Neural progenitor cell (in vitro differentiated cells): ENCODE data around the gene RPL5. TPM values are rescaled to one million over a fixed set of nuclear protein-coding genes. Genes with fewer than 3 reads are reported as not detected.

Experiments used
- DNase-seq: peaks from one replicate; pipeline ENCODE4 v3.0.0-alpha.2; 2016; ENCODE audit warnings: low spot score
- H2AFZ ChIP-seq: fragments of 200-600 bp; sonication (generic); replicated peaks from 2 replicates; pipeline ENCODE4 v1.6.1; 2016; ENCODE audit warnings: antibody characterized with exemption
- H3F3A ChIP-seq: fragments of 200-600 bp; sonication (generic); 2 replicates; pipeline ENCODE4 v1.6.1; 2016; ENCODE audit warnings: antibody characterized with exemption, low read depth
- H3K27ac ChIP-seq: fragments of 200-600 bp; sonication (generic); 2 replicates; pipeline ENCODE4 v1.5.1; 2016; ENCODE audit warnings: mild to moderate bottlenecking
- H3K27me3 ChIP-seq: fragments of 200-600 bp; sonication (generic); 2 replicates; pipeline ENCODE4 v1.6.1; 2016; ENCODE audit warnings: mild to moderate bottlenecking, moderate library complexity
- H3K36me3 ChIP-seq: fragments of 200-600 bp; sonication (generic); 2 replicates; pipeline ENCODE4 v1.5.1; 2016
- H3K4me1 ChIP-seq: fragments of 200-600 bp; sonication (generic); 2 replicates; pipeline ENCODE4 v1.6.1; 2016; ENCODE audit warnings: mixed run types
- H3K4me2 ChIP-seq: fragments of 200-600 bp; sonication (generic); 2 replicates; pipeline ENCODE4 v1.6.1; 2016
- H3K4me3 ChIP-seq: fragments of 200-600 bp; sonication (generic); 2 replicates; pipeline ENCODE4 v1.5.1; 2016
- H3K79me2 ChIP-seq: fragments of 200-600 bp; sonication (generic); 2 replicates; pipeline ENCODE4 v1.6.1; 2016; ENCODE audit warnings: low read depth
- H3K9ac ChIP-seq: fragments of 200-600 bp; sonication (generic); 2 replicates; pipeline ENCODE4 v1.6.1; 2016
- H3K9me3 ChIP-seq: fragments of 200-600 bp; sonication (generic); 2 replicates; pipeline ENCODE4 v1.5.1; 2016; ENCODE audit warnings: low read depth
- H4K20me1 ChIP-seq: fragments of 200-600 bp; sonication (generic); 2 replicates; pipeline ENCODE4 v1.6.1; 2016; ENCODE audit warnings: low read depth
- H3K27ac Mint-ChIP-seq: 3 replicates; pipeline ENCODE4 v1.8.0; 2021; ENCODE audit warnings: mixed read lengths
- H3K27me3 Mint-ChIP-seq: 2 replicates; pipeline ENCODE4 v1.8.0; 2022; ENCODE audit warnings: low read depth, mild to moderate bottlenecking, inconsistent platforms, moderate library complexity, mixed read lengths; ENCODE audit not compliant: insufficient read depth
- H3K36me3 Mint-ChIP-seq: 3 replicates; pipeline ENCODE4 v1.8.0; 2021; ENCODE audit warnings: mixed read lengths
- H3K4me1 Mint-ChIP-seq: 3 replicates; pipeline ENCODE4 v1.8.0; 2021; ENCODE audit warnings: mixed read lengths
- H3K4me3 Mint-ChIP-seq: 3 replicates; pipeline ENCODE4 v1.8.0; 2021; ENCODE audit warnings: mild to moderate bottlenecking, moderate library complexity, mixed read lengths
- H3K9me3 Mint-ChIP-seq: 3 replicates; pipeline ENCODE4 v1.8.0; 2020; ENCODE audit warnings: mixed read lengths
- EZH2 ChIP-seq: fragments of 200-600 bp; sonication (generic); IDR thresholded peaks from 2 replicates; pipeline ENCODE4 v1.6.1; 2017; ENCODE audit warnings: antibody characterized with exemption, mild to moderate bottlenecking, moderate library complexity
- EZH2phosphoT487 ChIP-seq: fragments of 200-600 bp; sonication (generic); IDR thresholded peaks from 2 replicates; pipeline ENCODE4 v1.6.1; 2017; ENCODE audit warnings: antibody characterized with exemption
- total RNA-seq: library from RNA; depleted of rRNA; stranded (reverse); fragments of >200 nt; gene quantifications from 2 replicates; pipeline ENCODE4 v1.2.3, GENCODE V29; 2015; ENCODE audit warnings: low replicate concordance
- TF ChIP-seq, protein P1 (sequence below): fragments of 200-600 bp; sonication (generic); IDR thresholded peaks from 2 replicates; pipeline ENCODE4 v1.5.1; 2017; ENCODE audit warnings: antibody characterized with exemption, mild to moderate bottlenecking

RPL5 gene
- total RNA-seq, 1 donor from 2014 or later = 3,732 TPM

DNA sequence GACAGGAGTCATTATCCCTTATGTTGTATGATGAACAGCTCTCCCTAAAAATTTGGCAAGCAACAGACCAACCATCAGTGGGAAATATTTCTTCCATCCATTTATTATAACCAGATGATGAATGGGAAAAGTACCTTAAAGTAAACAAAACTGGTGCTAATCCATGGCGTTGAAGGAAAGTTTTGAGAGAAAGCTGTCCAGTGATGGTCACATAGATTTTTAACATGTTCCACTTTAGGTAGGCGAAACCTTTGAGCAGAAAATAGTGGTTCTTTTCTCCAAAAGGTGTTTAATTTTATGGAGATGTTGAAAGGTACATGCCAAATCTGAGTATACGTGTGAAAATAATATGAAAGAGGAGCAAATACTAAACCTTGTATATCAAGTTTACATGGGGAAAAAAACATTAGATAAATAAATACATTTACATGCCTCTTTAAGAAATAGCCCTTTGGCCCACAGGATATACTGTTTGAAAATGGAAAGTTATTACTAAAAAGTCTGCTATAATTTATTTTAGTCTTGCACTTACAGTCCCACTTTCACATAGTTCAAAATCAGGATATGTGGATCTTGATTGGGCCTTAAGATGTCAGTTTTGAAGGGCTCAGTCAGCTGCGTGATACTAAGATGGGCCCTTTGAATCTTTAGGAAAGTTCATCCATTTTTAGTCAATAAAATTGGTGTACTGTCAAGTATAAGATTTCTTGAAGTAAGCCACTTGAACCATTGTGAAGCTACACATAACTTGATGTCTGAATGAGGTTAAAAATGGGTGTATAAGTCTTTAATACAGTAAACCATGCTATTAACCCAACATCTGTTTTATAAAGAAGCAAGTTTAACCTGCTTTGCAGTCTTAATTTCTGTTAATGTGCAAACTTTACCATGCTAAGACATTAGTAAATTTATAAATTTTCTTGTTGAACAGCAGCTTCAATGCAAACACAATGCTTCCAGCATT is 10.5 kb downstream of the RPL5 start:
- Histone ChIP-seq H3K4me3 (no peak overlapping the region), H3K9me3 (no peaks in the 10 kb centered on the region), H3K36me3 (peaks cover 40% of the 10 kb centered on the region), H3K4me2 (no peak overlapping the region), H3K9ac (no peak overlapping the region), H3K79me2 (peaks cover 40% of the 10 kb centered on the region), H3K27me3 (no peaks in the 10 kb centered on the region), H2AFZ (no peak overlapping the region), H3K27ac (no peak overlapping the region), H4K20me1 (peaks cover 40% of the 10 kb centered on the region), H3F3A (peaks cover 68% of the 10 kb centered on the region), H3K4me1 (no peaks in the 10 kb centered on the region)
- Mint-ChIP-seq H3K9me3 (no peaks in the 10 kb centered on the region), H3K4me3 (no peak overlapping the region), H3K36me3 (peaks cover 51% of the 10 kb centered on the region), H3K27me3 (no peaks in the 10 kb centered on the region), H3K27ac (no peak overlapping the region), H3K4me1 (peaks cover 11% of the 10 kb centered on the region)
- TF ChIP-seq EZH2phosphoT487 (no peak), EZH2 (no peak)
- TF ChIP-seq, protein P1, sequence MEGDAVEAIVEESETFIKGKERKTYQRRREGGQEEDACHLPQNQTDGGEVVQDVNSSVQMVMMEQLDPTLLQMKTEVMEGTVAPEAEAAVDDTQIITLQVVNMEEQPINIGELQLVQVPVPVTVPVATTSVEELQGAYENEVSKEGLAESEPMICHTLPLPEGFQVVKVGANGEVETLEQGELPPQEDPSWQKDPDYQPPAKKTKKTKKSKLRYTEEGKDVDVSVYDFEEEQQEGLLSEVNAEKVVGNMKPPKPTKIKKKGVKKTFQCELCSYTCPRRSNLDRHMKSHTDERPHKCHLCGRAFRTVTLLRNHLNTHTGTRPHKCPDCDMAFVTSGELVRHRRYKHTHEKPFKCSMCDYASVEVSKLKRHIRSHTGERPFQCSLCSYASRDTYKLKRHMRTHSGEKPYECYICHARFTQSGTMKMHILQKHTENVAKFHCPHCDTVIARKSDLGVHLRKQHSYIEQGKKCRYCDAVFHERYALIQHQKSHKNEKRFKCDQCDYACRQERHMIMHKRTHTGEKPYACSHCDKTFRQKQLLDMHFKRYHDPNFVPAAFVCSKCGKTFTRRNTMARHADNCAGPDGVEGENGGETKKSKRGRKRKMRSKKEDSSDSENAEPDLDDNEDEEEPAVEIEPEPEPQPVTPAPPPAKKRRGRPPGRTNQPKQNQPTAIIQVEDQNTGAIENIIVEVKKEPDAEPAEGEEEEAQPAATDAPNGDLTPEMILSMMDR = no peak
- no peak for DNase-seq

DNA sequence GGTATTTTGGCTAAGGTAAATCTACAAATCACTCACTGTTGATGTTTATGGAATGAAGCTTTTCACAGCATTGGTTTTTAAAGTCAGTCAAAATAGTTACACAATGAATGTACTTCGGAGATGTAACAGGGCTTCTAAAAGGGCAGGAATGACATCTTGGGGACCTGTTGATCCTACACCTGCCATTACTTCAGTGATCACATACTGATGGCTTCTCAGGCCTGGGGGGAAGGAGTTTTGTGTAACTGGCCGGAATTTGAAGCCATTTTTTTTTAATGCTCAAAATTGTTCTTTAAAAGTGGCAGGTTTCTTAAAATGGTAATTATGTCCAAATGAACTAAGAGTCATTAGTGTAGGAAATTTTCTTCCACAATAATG is 11.2 kb downstream of the RPL5 start:
- H2AFZ ChIP-seq = no peak overlapping the region
- no peak overlapping the region for H3K9ac ChIP-seq
- no peak overlapping the region for H3K4me2 ChIP-seq
- peaks cover 62% of the 10 kb centered on the region for H3F3A ChIP-seq
- peaks cover 34% of the 10 kb centered on the region for H3K36me3 ChIP-seq
- no peak overlapping the region for H3K4me3 ChIP-seq
- H3K79me2 ChIP-seq = peaks cover 33% of the 10 kb centered on the region
- H3K27ac ChIP-seq = no peak overlapping the region
- peaks cover 11% of the 10 kb centered on the region for H3K4me1 Mint-ChIP-seq
- peaks cover 45% of the 10 kb centered on the region for H3K36me3 Mint-ChIP-seq
- no peaks in the 10 kb centered on the region for H3K27me3 ChIP-seq
- TF ChIP-seq EZH2 (no peak), EZH2phosphoT487 (no peak)
- TF ChIP-seq, protein P1 = no peak
- no peaks in the 10 kb centered on the region for H3K27me3 Mint-ChIP-seq
- H3K9me3 Mint-ChIP-seq = no peaks in the 10 kb centered on the region
- peaks cover 34% of the 10 kb centered on the region for H4K20me1 ChIP-seq
- DNase-seq = no peak
- no peak overlapping the region for H3K4me3 Mint-ChIP-seq
- no peaks in the 10 kb centered on the region for H3K4me1 ChIP-seq
- H3K27ac Mint-ChIP-seq = no peak overlapping the region
- no peaks in the 10 kb centered on the region for H3K9me3 ChIP-seq

DNA sequence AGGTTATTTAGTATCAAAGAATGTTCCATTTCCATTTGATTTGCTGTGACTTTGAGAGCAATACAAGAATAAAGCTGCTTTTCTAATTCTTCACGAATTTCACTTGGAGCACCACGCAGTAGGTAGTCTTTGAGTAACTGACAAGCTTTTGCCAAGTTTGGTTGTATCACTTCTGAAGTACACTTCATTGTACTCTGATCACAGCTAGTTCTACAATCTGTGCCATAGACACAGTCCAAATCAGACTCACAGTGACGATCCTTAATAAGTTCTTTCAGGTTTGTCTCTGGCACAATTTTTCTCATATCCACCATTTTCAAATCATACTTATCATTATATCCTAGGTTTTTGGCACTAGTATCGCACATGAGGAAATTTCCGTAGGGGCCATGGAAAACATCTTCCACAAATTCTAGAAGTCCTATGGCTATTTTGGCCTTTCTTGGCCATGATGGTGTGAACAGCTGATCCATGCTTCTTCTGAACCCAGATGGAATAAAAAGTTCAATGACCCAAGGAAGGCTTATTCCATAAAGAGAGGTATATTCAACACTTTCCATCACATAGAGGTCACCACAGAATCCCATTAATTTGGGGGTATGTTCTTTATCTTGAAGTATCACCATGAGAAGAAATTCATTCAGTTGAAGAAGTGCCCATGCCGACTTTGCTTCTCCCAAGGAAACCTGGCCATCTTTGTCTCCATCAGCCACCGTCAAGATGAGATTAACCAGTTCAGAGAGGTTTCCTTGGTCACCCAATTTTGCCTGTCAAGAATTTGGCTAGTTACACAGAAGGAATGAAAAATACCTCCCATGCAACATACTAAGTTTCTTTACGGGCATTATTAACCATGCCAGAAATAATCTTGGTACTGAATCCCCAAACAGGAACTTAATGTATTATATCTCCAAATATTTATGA is 11.9 kb downstream of the RPL5 start:
- Mint-ChIP-seq H3K36me3 (peaks cover 40% of the 10 kb centered on the region), H3K27ac (no peak overlapping the region), H3K27me3 (no peaks in the 10 kb centered on the region), H3K4me1 (peaks cover 11% of the 10 kb centered on the region), H3K4me3 (no peak overlapping the region), H3K9me3 (no peaks in the 10 kb centered on the region)
- no peaks in the 10 kb centered on the region for H3K27me3 ChIP-seq
- DNase-seq = no peak
- H3K4me1 ChIP-seq = no peaks in the 10 kb centered on the region
- H3K9ac ChIP-seq = no peak overlapping the region
- H3F3A ChIP-seq = peaks cover 59% of the 10 kb centered on the region
- peaks cover 29% of the 10 kb centered on the region for H3K36me3 ChIP-seq
- H3K4me2 ChIP-seq = no peak overlapping the region
- H3K9me3 ChIP-seq = no peaks in the 10 kb centered on the region
- no peak overlapping the region for H2AFZ ChIP-seq
- H3K4me3 ChIP-seq = no peak overlapping the region
- peaks cover 27% of the 10 kb centered on the region for H4K20me1 ChIP-seq
- H3K79me2 ChIP-seq = peaks cover 27% of the 10 kb centered on the region
- H3K27ac ChIP-seq = no peak overlapping the region
- no peak for TF ChIP-seq EZH2phosphoT487
- no peak for TF ChIP-seq EZH2
- TF ChIP-seq, protein P1 = no peak
